SU-DHL-6 (cell line): ENCODE measurements around the gene GTF2IRD1.
"Not testable (repeated sequence)": the region's sequence is repeated elsewhere in the genome, so short reads cannot be mapped to it uniquely, and the experiment has no call there.

Experiments used
- H2AFZ ChIP-seq: fragments of 200-600 bp; sonication (generic); 2 replicates; pipeline ENCODE4 v1.6.1; 2014; ENCODE audit warnings: low read depth, mild to moderate bottlenecking, moderate library complexity, mixed read lengths, antibody characterized with exemption, low read length; ENCODE audit not compliant: severe bottlenecking
- H3F3A ChIP-seq: fragments of 200-600 bp; shearing (Covaris generic); 2 replicates; pipeline ENCODE4 v1.6.0; 2016; ENCODE audit warnings: antibody characterized with exemption, mild to moderate bottlenecking; ENCODE audit not compliant: insufficient read depth
- H3K27ac ChIP-seq: fragments of 200-600 bp; sonication (generic); 2 replicates; pipeline ENCODE4 v1.5.1; 2016; ENCODE audit warnings: low read depth, mild to moderate bottlenecking, low read length, moderate library complexity, mixed read lengths
- H3K27me3 ChIP-seq: fragments of 200-600 bp; sonication (generic), shearing (Covaris generic); 2 replicates; pipeline ENCODE4 v1.6.0; 2014; ENCODE audit warnings: mild to moderate bottlenecking, low read length
- H3K36me3 ChIP-seq: fragments of 200-600 bp; sonication (generic); 2 replicates; pipeline ENCODE4 v1.6.1; 2014; ENCODE audit warnings: mild to moderate bottlenecking, low read length, mixed read lengths
- H3K4me2 ChIP-seq: fragments of 300-600, 200-600 bp; shearing (Covaris generic), sonication (generic); 2 replicates; pipeline ENCODE4 v1.6.0; 2014; ENCODE audit warnings: low read length, low read depth, mild to moderate bottlenecking; ENCODE audit not compliant: poor library complexity, severe bottlenecking
- H3K4me3 ChIP-seq: fragments of 200-600 bp; sonication (generic); 2 replicates; pipeline ENCODE4 v1.5.1; 2014; ENCODE audit warnings: antibody characterized with exemption, low read length, mild to moderate bottlenecking, mixed read lengths; ENCODE audit not compliant: insufficient read depth, poor library complexity, severe bottlenecking
- H3K79me2 ChIP-seq: fragments of 200-600 bp; sonication (generic); 2 replicates; pipeline ENCODE4 v1.6.1; 2014; ENCODE audit warnings: mild to moderate bottlenecking, low read length, moderate library complexity; ENCODE audit not compliant: insufficient read depth
- H3K9ac ChIP-seq: fragments of 200-600 bp; sonication (generic); 2 replicates; pipeline ENCODE4 v1.7.0; 2014; ENCODE audit warnings: mild to moderate bottlenecking, low read length
- H3K9me2 ChIP-seq: fragments of 200-600 bp; sonication (generic); replicated peaks from 2 replicates; pipeline ENCODE4 v1.6.1; 2014; ENCODE audit warnings: low read length; ENCODE audit not compliant: insufficient read depth
- H3K9me3 ChIP-seq: fragments of 200-600 bp; sonication (generic); 2 replicates; pipeline ENCODE4 v1.6.1; 2014; ENCODE audit warnings: low read length, mixed read lengths; ENCODE audit not compliant: insufficient read depth
- H4K20me1 ChIP-seq: fragments of 200-600 bp; sonication (generic); 2 replicates; pipeline ENCODE4 v1.6.1; 2014; ENCODE audit warnings: low read depth, mild to moderate bottlenecking, antibody characterized with exemption, low read length, moderate library complexity, mixed read lengths
- EZH2phosphoT487 ChIP-seq: fragments of 200-600 bp; sonication (generic), shearing (Covaris generic); conservative IDR thresholded peaks from 2 replicates; pipeline ENCODE4 v1.6.1; 2018; ENCODE audit warnings: mild to moderate bottlenecking, antibody characterized with exemption, low read length, moderate library complexity, mixed read lengths
- TF ChIP-seq, protein P1 (sequence below): fragments of 200-600 bp; sonication (generic); IDR thresholded peaks from one replicate; pipeline ENCODE4 v1.5.1; 2017; ENCODE audit warnings: antibody characterized with exemption, mild to moderate bottlenecking, low read length, moderate library complexity; ENCODE audit not compliant: insufficient read depth, poor library complexity, severe bottlenecking

Gene GTF2IRD1

GRCh38 chr7:74637745-74638144 lies 184.0 kb downstream of the GTF2IRD1 start:
- no peak overlapping the region for H2AFZ ChIP-seq
- no peaks in the 10 kb centered on the region for H3F3A ChIP-seq
- H3K4me3 ChIP-seq = no peak overlapping the region
- H3K9ac ChIP-seq = no peak overlapping the region
- no peak overlapping the region for H3K27ac ChIP-seq
- H3K27me3 ChIP-seq = no peaks in the 10 kb centered on the region
- no peaks in the 10 kb centered on the region for H3K9me2 ChIP-seq
- H3K79me2 ChIP-seq = no peaks in the 10 kb centered on the region
- H4K20me1 ChIP-seq = no peaks in the 10 kb centered on the region
- no peaks in the 10 kb centered on the region for H3K9me3 ChIP-seq
- no peak overlapping the region for H3K4me2 ChIP-seq
- TF ChIP-seq EZH2phosphoT487 = no peak
- TF ChIP-seq, protein P1, sequence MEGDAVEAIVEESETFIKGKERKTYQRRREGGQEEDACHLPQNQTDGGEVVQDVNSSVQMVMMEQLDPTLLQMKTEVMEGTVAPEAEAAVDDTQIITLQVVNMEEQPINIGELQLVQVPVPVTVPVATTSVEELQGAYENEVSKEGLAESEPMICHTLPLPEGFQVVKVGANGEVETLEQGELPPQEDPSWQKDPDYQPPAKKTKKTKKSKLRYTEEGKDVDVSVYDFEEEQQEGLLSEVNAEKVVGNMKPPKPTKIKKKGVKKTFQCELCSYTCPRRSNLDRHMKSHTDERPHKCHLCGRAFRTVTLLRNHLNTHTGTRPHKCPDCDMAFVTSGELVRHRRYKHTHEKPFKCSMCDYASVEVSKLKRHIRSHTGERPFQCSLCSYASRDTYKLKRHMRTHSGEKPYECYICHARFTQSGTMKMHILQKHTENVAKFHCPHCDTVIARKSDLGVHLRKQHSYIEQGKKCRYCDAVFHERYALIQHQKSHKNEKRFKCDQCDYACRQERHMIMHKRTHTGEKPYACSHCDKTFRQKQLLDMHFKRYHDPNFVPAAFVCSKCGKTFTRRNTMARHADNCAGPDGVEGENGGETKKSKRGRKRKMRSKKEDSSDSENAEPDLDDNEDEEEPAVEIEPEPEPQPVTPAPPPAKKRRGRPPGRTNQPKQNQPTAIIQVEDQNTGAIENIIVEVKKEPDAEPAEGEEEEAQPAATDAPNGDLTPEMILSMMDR = no peak
- no peaks in the 10 kb centered on the region for H3K36me3 ChIP-seq

DNA sequence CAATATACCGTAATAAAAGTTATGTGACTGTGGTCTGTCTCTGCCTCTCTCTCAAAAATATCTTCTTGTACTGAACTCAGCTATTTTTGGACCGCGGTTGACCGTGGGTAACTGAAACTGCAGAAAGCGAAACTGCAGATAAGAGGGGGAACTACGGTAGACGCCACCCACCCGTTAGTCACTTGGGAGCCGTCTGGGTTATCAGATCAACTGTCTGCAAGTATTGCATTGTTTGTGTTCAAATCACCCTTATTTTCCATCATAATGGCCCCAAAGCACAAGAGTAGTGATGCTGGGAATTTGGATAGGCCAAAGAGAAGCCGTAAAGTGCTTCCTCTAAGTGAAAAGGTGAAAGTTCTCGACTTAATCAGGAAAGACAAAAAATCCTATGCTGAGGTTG lies 196.3 kb downstream of the GTF2IRD1 start:
- H3F3A ChIP-seq, H3K79me2 ChIP-seq, H3K9me3 ChIP-seq, H3K36me3 ChIP-seq, H3K9me2 ChIP-seq, H2AFZ ChIP-seq, H3K27me3 ChIP-seq, H4K20me1 ChIP-seq: not testable (repeated sequence)
- Histone ChIP-seq H3K9ac (peak overlapping the region; percentile 47), H3K4me3 (peak overlapping the region; percentile 46), H3K4me2 (peak overlapping the region; percentile 76), H3K27ac (peak overlapping the region; percentile 73)

- not testable (repeated sequence) for H3K9me3 ChIP-seq, H3K79me2 ChIP-seq, H4K20me1 ChIP-seq, H3K9me2 ChIP-seq, H3K36me3 ChIP-seq, H3K27me3 ChIP-seq
- Histone ChIP-seq H3K4me3 (peak overlapping the region; percentile 46), H2AFZ (peak overlapping the region; percentile 61), H3K27ac (peak overlapping the region; percentile 73), H3K9ac (peak overlapping the region; percentile 47), H3K4me2 (peak overlapping the region; percentile 76), H3F3A (peaks cover 14% of the 10 kb centered on the region)
Measured at GRCh38 chr7:74650493-74651132, 196.9 kb downstream of the GTF2IRD1 start.

DNA sequence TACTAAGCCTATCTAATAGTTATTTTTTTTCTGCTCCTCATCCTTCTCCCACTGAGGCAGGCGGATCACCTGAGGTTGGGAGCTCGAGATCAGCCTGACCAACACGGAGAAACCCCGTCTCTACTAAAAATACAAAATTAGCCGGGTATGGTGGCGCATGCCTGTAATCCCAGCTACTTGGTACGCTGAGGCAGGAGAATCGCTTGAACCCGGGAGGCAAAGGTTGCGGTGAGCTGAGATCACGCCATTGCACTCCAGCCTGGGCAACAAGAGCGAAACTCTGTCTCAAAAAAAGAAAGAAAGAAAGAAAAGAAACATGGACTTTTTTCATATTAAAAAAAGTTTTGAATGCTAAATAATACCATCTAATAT lies 197.4 kb downstream of the GTF2IRD1 start:
- peak overlapping the region; percentile 47 for H3K9ac ChIP-seq
- peak overlapping the region; percentile 76 for H3K4me2 ChIP-seq
- not testable (repeated sequence) for H3K27me3 ChIP-seq, H4K20me1 ChIP-seq, H3K79me2 ChIP-seq, H3K9me3 ChIP-seq, H3K36me3 ChIP-seq, H3K9me2 ChIP-seq
- peak overlapping the region; percentile 61 for H2AFZ ChIP-seq
- peak overlapping the region; percentile 73 for H3K27ac ChIP-seq
- peak overlapping the region; percentile 46 for H3K4me3 ChIP-seq
- peaks cover 19% of the 10 kb centered on the region for H3F3A ChIP-seq
